WTC11 (cell line): ENCODE results near the gene ADGRB2.

ENCODE experiments used
- CTCF ChIP-seq: fragments of 200-600 bp; IDR thresholded peaks from 2 replicates; pipeline ENCODE4 v1.8.0; 2022; ENCODE audit warnings: antibody characterized with exemption
- E2F4 ChIP-seq: sonication (generic); formaldehyde crosslinking; IDR thresholded peaks from 2 replicates; pipeline ENCODE4 v1.8.1; 2022; ENCODE audit warnings: low read depth, mild to moderate bottlenecking, moderate library complexity, missing genetic modification reagents, borderline replicate concordance
- FOXJ3 ChIP-seq: sonication (generic); formaldehyde crosslinking; IDR thresholded peaks from 2 replicates; pipeline ENCODE4 v1.9.0; 2021; ENCODE audit warnings: missing genetic modification reagents, mild to moderate bottlenecking, borderline replicate concordance
- FOXP4 ChIP-seq: sonication (generic); formaldehyde crosslinking; IDR thresholded peaks from 2 replicates; pipeline ENCODE4 v1.8.0; 2022; ENCODE audit warnings: mild to moderate bottlenecking, missing genetic modification reagents
- USF1 ChIP-seq: sonication (generic); formaldehyde crosslinking; IDR thresholded peaks from 2 replicates; pipeline ENCODE4 v1.8.0; 2022; ENCODE audit warnings: mild to moderate bottlenecking, missing genetic modification reagents

- TF ChIP-seq CTCF (peak; percentile 54), USF1 (CRISPR knock-in tag) (no peak), E2F4 (CRISPR knock-in tag) (no peak), FOXP4 (no peak), FOXJ3 (CRISPR knock-in tag) (no peak)
These were observed 80.1 kb downstream of the ADGRB2 start for GRCh38 chr1:31683997-31684396.
